Body of pancreas (tissue), 4 donors: Measurements from ENCODE around the gene CD46.

Source experiments
- POLR2A ChIP-seq, 3 donors: fragments of 450-650 bp; IDR thresholded peaks; one replicate each; pipeline ENCODE4 v1.6.1; 2016; ENCODE audit warnings: antibody characterized with exemption in 3 of 3, mild to moderate bottlenecking in 2 of 3
- TF ChIP-seq, protein P1 (sequence below), 7 experiments: fragments of 450-650 bp in 4 of 7; fragments of 200-600 bp in 3 of 7; sonication (generic) in 3 of 7; IDR thresholded peaks; one replicate each; pipeline ENCODE4 v1.5.1; 2016 to 2019; ENCODE audit warnings: antibody characterized with exemption in 7 of 7

DNA sequence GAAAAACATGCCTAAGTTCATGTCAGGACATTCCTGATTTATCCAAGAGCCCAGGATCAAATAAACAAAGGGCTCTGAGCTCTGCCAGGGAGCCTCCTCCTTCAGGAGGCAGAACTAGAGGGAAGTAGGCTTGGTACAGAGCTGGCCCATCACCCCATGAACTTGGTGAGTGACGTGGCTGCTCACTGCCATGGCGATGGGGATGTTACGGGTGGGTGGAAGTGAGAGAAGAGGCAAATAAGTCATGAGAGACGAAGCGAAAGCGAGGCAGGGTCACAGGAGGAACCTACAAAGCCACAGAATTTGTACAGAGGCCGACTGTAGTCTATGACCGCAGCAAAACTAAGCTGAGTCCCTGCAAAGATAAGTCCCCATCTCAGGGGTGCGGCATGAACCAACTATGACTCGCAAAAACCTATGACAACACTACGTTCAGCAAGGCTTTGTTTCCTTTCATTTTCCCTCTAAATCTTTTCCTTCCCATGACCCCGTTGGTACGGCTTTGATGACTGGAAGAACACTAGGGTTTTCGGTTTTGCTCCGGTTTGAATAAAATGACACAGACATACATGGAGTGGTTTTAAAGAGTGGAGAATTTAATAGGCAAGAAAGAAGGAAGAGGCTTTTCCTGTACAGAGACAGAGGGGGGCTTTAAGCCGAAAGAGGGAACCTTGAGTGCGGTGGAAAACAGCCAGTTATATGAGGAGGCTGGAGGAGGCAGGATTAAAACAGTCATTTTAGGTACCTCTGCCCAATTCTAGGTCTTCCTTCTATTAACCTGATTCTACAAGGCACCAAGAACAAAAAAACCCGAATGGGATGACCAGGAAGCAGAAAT lies 74.1 kb downstream of the CD46 start:
- TF ChIP-seq, protein P1, sequence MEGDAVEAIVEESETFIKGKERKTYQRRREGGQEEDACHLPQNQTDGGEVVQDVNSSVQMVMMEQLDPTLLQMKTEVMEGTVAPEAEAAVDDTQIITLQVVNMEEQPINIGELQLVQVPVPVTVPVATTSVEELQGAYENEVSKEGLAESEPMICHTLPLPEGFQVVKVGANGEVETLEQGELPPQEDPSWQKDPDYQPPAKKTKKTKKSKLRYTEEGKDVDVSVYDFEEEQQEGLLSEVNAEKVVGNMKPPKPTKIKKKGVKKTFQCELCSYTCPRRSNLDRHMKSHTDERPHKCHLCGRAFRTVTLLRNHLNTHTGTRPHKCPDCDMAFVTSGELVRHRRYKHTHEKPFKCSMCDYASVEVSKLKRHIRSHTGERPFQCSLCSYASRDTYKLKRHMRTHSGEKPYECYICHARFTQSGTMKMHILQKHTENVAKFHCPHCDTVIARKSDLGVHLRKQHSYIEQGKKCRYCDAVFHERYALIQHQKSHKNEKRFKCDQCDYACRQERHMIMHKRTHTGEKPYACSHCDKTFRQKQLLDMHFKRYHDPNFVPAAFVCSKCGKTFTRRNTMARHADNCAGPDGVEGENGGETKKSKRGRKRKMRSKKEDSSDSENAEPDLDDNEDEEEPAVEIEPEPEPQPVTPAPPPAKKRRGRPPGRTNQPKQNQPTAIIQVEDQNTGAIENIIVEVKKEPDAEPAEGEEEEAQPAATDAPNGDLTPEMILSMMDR (IDR thresholded peaks at IDR 0.05), result no peak
- no peak for TF ChIP-seq POLR2A (IDR thresholded peaks at IDR 0.05)
